Smooth muscle cell (in vitro differentiated cells): ENCODE data around the gene LRRC2. TPM values are rescaled to one million over a fixed set of nuclear protein-coding genes. Genes with fewer than 3 reads are reported as not detected.
A peak's percentile ranks its signal among the peaks of the same experiment; 100 is the strongest.

ENCODE experiments used
- DNase-seq: peaks from one replicate; lab custom pipeline; 2025; ENCODE audit not compliant: unreplicated experiment; lab: John Stamatoyannopoulos, UW
- H2AFZ ChIP-seq: fragments of 200-600 bp; sonication (generic); 2 replicates; pipeline ENCODE4 v1.6.0; 2016; ENCODE audit warnings: antibody characterized with exemption, low read depth, mild to moderate bottlenecking
- H3F3A ChIP-seq: fragments of 200-600 bp; sonication (generic); 2 replicates; pipeline ENCODE4 v1.6.0; 2017; ENCODE audit warnings: antibody characterized with exemption, low read depth
- H3K27ac ChIP-seq: fragments of 200-600 bp; sonication (generic); 2 replicates; pipeline ENCODE4 v1.5.1; 2016; ENCODE audit warnings: low read depth, mild to moderate bottlenecking
- H3K27me3 ChIP-seq: fragments of 200-600 bp; sonication (generic); 2 replicates; pipeline ENCODE4 v1.6.1; 2016; ENCODE audit warnings: low read depth, mild to moderate bottlenecking
- H3K36me3 ChIP-seq: fragments of 200-600 bp; sonication (generic); 2 replicates; pipeline ENCODE4 v1.5.1; 2016; ENCODE audit warnings: low read depth
- H3K4me1 ChIP-seq: fragments of 200-600 bp; sonication (generic); 2 replicates; pipeline ENCODE4 v1.5.1; 2016; ENCODE audit warnings: low read depth
- H3K4me2 ChIP-seq: fragments of 200-600 bp; sonication (generic); 2 replicates; pipeline ENCODE4 v1.6.0; 2016; ENCODE audit warnings: mild to moderate bottlenecking
- H3K4me3 ChIP-seq: fragments of 200-600 bp; sonication (generic); 2 replicates; pipeline ENCODE4 v1.5.1; 2016; ENCODE audit warnings: mild to moderate bottlenecking
- H3K79me2 ChIP-seq: fragments of 200-600 bp; sonication (generic); 2 replicates; pipeline ENCODE4 v1.6.0; 2016; ENCODE audit warnings: low read depth, mild to moderate bottlenecking
- H3K9ac ChIP-seq: fragments of 200-600 bp; sonication (generic); 2 replicates; pipeline ENCODE4 v1.6.0; 2016; ENCODE audit warnings: low read depth
- H3K9me3 ChIP-seq: fragments of 200-600 bp; sonication (generic); replicated peaks from 2 replicates; pipeline ENCODE4 v1.5.1; 2016; ENCODE audit warnings: low read depth
- H4K20me1 ChIP-seq: fragments of 200-600 bp; sonication (generic); 2 replicates; pipeline ENCODE4 v1.6.0; 2016; ENCODE audit warnings: low read depth
- CTCF ChIP-seq: fragments of 200-600 bp; sonication (generic); IDR thresholded peaks from 2 replicates; pipeline ENCODE4 v1.5.1; 2017; ENCODE audit warnings: borderline replicate concordance, mild to moderate bottlenecking, antibody characterized with exemption; ENCODE audit not compliant: insufficient read depth, poor library complexity, severe bottlenecking
- WGBS: methylation state at CpG from one replicate; pipeline ENCODE4 v1.1.7; 2016; ENCODE audit warnings: low lambda C conversion rate; 5-methylcytosine and 5-hydroxymethylcytosine counted together
- polyA plus RNA-seq: library from polyadenylated mRNA; unstranded; fragments of >200 nt; fragmentation: Nextera tagmentation; extraction: Ambion mirVana; gene quantifications from 2 replicates; pipeline ENCODE4 v1.2.1, GENCODE V29; 2016
- total RNA-seq: library from RNA; depleted of rRNA; stranded (reverse); fragments of >200 nt; gene quantifications from 2 replicates; pipeline ENCODE4 v1.2.3, GENCODE V29; 2014

The LRRC2 gene
- total and polyA plus RNA-seq, 2 experiments from 2014 or later: 2.0 to 2.7 TPM

GRCh38 chr3:46542801-46543201 is 23.3 kb downstream of the LRRC2 start:
- Histone ChIP-seq H3K36me3 (no peaks in the 10 kb centered on the region), H3K27me3 (no peaks in the 10 kb centered on the region), H3K79me2 (no peaks in the 10 kb centered on the region), H3K4me1 (no peaks in the 10 kb centered on the region), H3K4me2 (no peak overlapping the region), H3F3A (no peaks in the 10 kb centered on the region), H2AFZ (no peak overlapping the region), H3K9ac (peak overlapping the region; percentile 32), H3K9me3 (no peaks in the 10 kb centered on the region), H3K27ac (peak overlapping the region; percentile 17), H3K4me3 (no peak overlapping the region), H4K20me1 (no peaks in the 10 kb centered on the region)
- 84% methylated on average over 5 of the region's 5 CpGs for WGBS
- DNase-seq: no peak
- no peak for TF ChIP-seq CTCF

DNA sequence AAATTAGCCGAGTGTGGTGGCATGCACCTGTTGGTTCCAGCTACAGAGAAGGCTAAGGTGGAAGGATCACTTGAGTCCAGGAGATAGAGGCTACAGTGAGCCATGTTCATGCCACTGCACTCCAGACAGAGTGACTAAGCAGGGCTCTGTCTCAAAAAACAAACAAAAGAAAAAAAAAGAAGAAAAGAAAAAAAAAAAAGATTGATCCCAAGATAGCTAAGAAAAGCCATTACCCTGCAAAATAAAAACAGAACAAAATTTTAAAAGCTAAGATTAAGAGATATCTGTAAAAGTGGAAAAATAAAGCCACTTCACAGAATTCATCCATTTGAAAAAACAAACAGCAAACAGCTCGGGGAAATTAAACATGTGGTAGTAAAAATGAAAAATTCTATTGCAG is 23.8 kb downstream of the LRRC2 start:
- no peak for TF ChIP-seq CTCF
- no peaks in the 10 kb centered on the region for H3K9me3 ChIP-seq
- H3K4me3 ChIP-seq: no peak overlapping the region
- no peak for DNase-seq
- H3K27ac ChIP-seq: peak overlapping the region; percentile 17
- H3K79me2 ChIP-seq: no peaks in the 10 kb centered on the region
- peak overlapping the region; percentile 32 for H3K9ac ChIP-seq
- H2AFZ ChIP-seq: no peak overlapping the region
- H3K27me3 ChIP-seq: no peaks in the 10 kb centered on the region
- no peak overlapping the region for H3K4me2 ChIP-seq
- no peaks in the 10 kb centered on the region for H4K20me1 ChIP-seq
- H3K36me3 ChIP-seq: no peaks in the 10 kb centered on the region
- WGBS: 81% methylated on average over 2 of the region's 2 CpGs
- H3K4me1 ChIP-seq: no peaks in the 10 kb centered on the region
- no peaks in the 10 kb centered on the region for H3F3A ChIP-seq

GRCh38 chr3:46541835-46542234 is 24.3 kb downstream of the LRRC2 start:
- H3K4me1 ChIP-seq: no peaks in the 10 kb centered on the region
- no peak for TF ChIP-seq CTCF

GRCh38 chr3:46540550-46540949 is 25.6 kb downstream of the LRRC2 start:
- no peak for DNase-seq
- no peaks in the 10 kb centered on the region for H3K79me2 ChIP-seq
- H3K27me3 ChIP-seq: no peaks in the 10 kb centered on the region
- H3K4me1 ChIP-seq: no peaks in the 10 kb centered on the region
- H3K27ac ChIP-seq: no peak overlapping the region
- H3F3A ChIP-seq: no peaks in the 10 kb centered on the region
- no peak overlapping the region for H3K4me3 ChIP-seq
- H3K9ac ChIP-seq: no peak overlapping the region
- H2AFZ ChIP-seq: no peak overlapping the region
- no peaks in the 10 kb centered on the region for H4K20me1 ChIP-seq
- no peak overlapping the region for H3K4me2 ChIP-seq
- WGBS: 95% methylated on average over 4 of the region's 4 CpGs
- H3K9me3 ChIP-seq: no peaks in the 10 kb centered on the region
- no peaks in the 10 kb centered on the region for H3K36me3 ChIP-seq
- TF ChIP-seq CTCF: no peak

More at GRCh38 chr3:46541835-46542234, 24.3 kb downstream of the LRRC2 start:
- DNase-seq: no peak
- no peak overlapping the region for H3K9ac ChIP-seq
- H3K9me3 ChIP-seq: no peaks in the 10 kb centered on the region
- no peaks in the 10 kb centered on the region for H3K79me2 ChIP-seq
- no peaks in the 10 kb centered on the region for H3K27me3 ChIP-seq
- H2AFZ ChIP-seq: no peak overlapping the region
- H4K20me1 ChIP-seq: no peaks in the 10 kb centered on the region
- H3K4me2 ChIP-seq: no peak overlapping the region
- H3K27ac ChIP-seq: no peak overlapping the region
- no peak overlapping the region for H3K4me3 ChIP-seq
- 93% methylated on average over 1 of the region's 1 CpG for WGBS
- no peaks in the 10 kb centered on the region for H3K36me3 ChIP-seq
- H3F3A ChIP-seq: no peaks in the 10 kb centered on the region
